ENCODE measurements around the gene GPX2. TPM values are rescaled to one million over a fixed set of nuclear protein-coding genes. Genes with fewer than 3 reads are reported as not detected.
A peak's percentile ranks its signal among the peaks of the same experiment; 100 is the strongest.

Gene GPX2
- total RNA-seq, 2 donors from 2014 or later, result 14.3 to 26.7 TPM

DNA sequence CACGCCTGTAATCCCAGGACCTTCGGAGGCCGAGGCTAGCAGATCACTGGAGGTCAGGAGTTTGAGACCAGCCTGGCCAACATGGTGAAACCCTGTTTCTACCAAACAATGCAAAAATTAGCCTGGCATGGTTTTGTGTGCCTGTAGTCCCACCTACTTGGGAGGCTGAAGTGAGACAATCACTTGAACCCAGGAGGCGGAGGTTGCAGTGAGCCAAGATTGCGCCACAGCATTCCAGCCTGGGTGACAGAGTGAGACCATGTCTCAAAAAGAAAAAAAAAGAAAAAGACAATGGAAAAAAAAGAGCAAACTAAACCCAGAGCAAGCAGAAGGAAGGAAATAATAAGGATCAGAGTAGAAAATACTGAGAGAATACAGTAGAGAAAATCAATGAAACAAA is 22.9 kb downstream of the GPX2 start:
- ATAC-seq, result no peak

DNA sequence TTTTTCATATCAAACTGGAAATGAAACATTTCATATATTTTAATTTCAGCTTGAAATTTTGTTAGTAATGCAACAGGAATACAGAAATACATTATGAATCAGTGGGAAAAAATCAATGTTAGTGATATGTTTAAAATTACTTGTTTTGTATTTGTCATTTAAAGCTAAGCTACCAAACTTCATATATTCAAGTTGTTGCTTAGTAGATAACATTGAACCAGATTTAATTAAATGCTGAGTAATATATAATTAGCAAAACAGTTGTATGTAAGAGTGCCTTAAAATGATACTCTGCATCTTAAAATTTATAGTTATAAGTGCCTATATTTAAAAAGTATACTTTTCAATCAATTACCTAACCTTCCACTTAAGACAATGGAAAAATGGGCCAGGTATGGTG is 23.3 kb downstream of the GPX2 start:
- TF ChIP-seq, protein P1, sequence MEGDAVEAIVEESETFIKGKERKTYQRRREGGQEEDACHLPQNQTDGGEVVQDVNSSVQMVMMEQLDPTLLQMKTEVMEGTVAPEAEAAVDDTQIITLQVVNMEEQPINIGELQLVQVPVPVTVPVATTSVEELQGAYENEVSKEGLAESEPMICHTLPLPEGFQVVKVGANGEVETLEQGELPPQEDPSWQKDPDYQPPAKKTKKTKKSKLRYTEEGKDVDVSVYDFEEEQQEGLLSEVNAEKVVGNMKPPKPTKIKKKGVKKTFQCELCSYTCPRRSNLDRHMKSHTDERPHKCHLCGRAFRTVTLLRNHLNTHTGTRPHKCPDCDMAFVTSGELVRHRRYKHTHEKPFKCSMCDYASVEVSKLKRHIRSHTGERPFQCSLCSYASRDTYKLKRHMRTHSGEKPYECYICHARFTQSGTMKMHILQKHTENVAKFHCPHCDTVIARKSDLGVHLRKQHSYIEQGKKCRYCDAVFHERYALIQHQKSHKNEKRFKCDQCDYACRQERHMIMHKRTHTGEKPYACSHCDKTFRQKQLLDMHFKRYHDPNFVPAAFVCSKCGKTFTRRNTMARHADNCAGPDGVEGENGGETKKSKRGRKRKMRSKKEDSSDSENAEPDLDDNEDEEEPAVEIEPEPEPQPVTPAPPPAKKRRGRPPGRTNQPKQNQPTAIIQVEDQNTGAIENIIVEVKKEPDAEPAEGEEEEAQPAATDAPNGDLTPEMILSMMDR (IDR thresholded peaks at IDR 0.05), result no peak
- no peak for TF ChIP-seq POLR2A (IDR thresholded peaks at IDR 0.05)
- Histone ChIP-seq H3K27ac (no peak overlapping the region), H3K9me3 (no peaks in the 10 kb centered on the region), H3K4me1 (peaks cover 19% of the 10 kb centered on the region), H3K27me3 (no peaks in the 10 kb centered on the region), H3K4me3 (no peak overlapping the region), H3K36me3 (replicated peaks in 1 of 2; ENCODE audit: insufficient read depth in 1 of 2, low read depth in 2 of 2) (no peaks in the 10 kb centered on the region)
- DNase-seq (no peak), ATAC-seq (no peak)
- intact Hi-C loops (cut with DNase I), result no loop called here

More for the DNA sequence above, 22.9 kb downstream of the GPX2 start:
- H3K9me3 ChIP-seq, result no peaks in the 10 kb centered on the region
- peaks cover 19% of the 10 kb centered on the region for H3K4me1 ChIP-seq
- TF ChIP-seq, protein P1 (IDR thresholded peaks at IDR 0.05), result no peak
- TF ChIP-seq POLR2A (IDR thresholded peaks at IDR 0.05), result no peak
- DNase-seq, result no peak
- intact Hi-C loops (cut with DNase I), result no loop called here
- no peak overlapping the region for H3K27ac ChIP-seq
- 89 to 92% methylated on average over 5 of the region's 5 CpGs for WGBS, 2 donors
- H3K4me3 ChIP-seq, result no peak overlapping the region
- H3K36me3 ChIP-seq (replicated peaks in 1 of 2; ENCODE audit: insufficient read depth in 1 of 2, low read depth in 2 of 2), result no peaks in the 10 kb centered on the region
- H3K27me3 ChIP-seq, result no peaks in the 10 kb centered on the region

DNA sequence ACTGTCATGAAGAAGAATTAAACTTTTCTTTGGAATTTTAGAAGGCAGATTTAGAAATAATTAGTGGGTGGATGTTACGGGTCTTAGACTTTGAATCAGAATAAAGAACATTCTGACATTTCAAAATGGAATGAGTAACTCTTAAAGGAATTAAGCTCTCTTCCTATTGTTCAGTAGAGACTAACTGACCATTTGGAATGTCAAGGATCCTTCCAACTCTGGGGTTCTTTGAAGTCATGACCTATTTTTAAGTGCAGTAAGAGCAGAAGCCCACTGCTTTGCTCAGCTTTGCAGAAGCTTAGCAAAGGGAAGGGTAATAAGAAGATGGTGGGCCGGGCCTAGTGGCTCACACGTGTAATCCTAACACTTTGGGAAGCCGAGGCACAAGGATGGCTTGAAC is 24.3 kb downstream of the GPX2 start:
- peaks cover 19% of the 10 kb centered on the region for H3K4me1 ChIP-seq
- WGBS, 2 donors, result 88 to 89% methylated on average over 4 of the region's 4 CpGs
- no peaks in the 10 kb centered on the region for H3K36me3 ChIP-seq (replicated peaks in 1 of 2; ENCODE audit: insufficient read depth in 1 of 2, low read depth in 2 of 2)
- H3K27ac ChIP-seq, result no peak overlapping the region
- ATAC-seq (no peak), DNase-seq (no peak)
- H3K4me3 ChIP-seq, result no peak overlapping the region
- no peaks in the 10 kb centered on the region for H3K9me3 ChIP-seq
- no peaks in the 10 kb centered on the region for H3K27me3 ChIP-seq
- intact Hi-C loops (cut with DNase I), result no loop called here
- TF ChIP-seq, protein P1 (IDR thresholded peaks at IDR 0.05), result no peak
- no peak for TF ChIP-seq POLR2A (IDR thresholded peaks at IDR 0.05)

DNA sequence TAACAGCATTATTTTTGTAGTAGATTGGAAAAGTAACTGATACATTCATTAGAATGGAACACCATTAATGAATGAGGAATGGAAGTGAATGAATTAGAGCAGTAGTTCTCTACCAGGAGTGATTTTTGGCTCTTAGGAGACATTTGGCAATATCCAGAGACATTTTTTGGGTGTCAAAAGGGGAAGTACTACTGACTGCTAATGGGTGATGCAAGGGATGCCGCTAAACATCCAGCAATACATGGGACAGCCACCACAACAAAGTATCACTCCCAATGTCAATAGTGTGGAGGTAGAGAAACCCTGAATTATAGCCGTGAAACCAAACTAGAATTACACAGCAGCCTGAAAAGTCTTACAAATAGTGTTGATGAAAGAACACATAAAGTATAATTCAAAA is 26.7 kb downstream of the GPX2 start:
- ATAC-seq (no peak), DNase-seq (no peak)
- H3K27ac ChIP-seq, result no peak overlapping the region
- H3K4me1 ChIP-seq, result peaks cover 19% of the 10 kb centered on the region
- no peaks in the 10 kb centered on the region for H3K27me3 ChIP-seq
- H3K36me3 ChIP-seq (replicated peaks in 1 of 2; ENCODE audit: insufficient read depth in 1 of 2, low read depth in 2 of 2), result no peaks in the 10 kb centered on the region
- WGBS, 2 donors, result 75 to 91% methylated on average over 2 of the region's 2 CpGs
- no peak overlapping the region for H3K4me3 ChIP-seq
- no peaks in the 10 kb centered on the region for H3K9me3 ChIP-seq
- intact Hi-C loops (cut with DNase I), result no loop called here
- no peak for TF ChIP-seq POLR2A (IDR thresholded peaks at IDR 0.05)
- TF ChIP-seq, protein P1 (IDR thresholded peaks at IDR 0.05), result no peak

DNA sequence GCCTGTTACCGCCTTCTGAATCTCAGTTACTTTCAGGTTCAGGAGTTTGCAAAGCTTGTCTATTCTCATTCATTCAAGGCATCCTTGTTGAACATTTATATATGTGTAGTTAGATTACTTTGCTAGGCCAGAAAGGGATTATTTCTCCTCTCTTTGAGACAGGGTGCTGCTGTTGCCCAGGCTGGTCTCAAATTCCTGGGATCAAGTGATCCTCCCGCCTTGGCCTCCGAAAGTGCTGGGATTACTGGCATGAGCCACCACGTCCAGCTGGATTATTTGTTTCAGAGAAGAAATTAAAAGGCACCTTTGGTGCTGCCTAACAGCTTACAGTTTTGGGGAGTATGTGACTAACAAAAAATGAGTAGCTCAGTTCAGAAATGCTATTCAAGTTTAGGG is 27.5 kb downstream of the GPX2 start:
- DNase-seq (no peak), ATAC-seq (no peak)
- no peaks in the 10 kb centered on the region for H3K9me3 ChIP-seq
- peak overlapping the region in 1 of 2 donors; percentile 82 for H3K4me3 ChIP-seq
- no peaks in the 10 kb centered on the region for H3K36me3 ChIP-seq (replicated peaks in 1 of 2; ENCODE audit: insufficient read depth in 1 of 2, low read depth in 2 of 2)
- peak overlapping the region in 3 of 4 donors; percentile 76 to 95 (median 93) for H3K27ac ChIP-seq
- WGBS, 2 donors, result 23 to 27% methylated on average over 4 of the region's 4 CpGs
- intact Hi-C loops (cut with DNase I), result no loop called here
- no peaks in the 10 kb centered on the region for H3K27me3 ChIP-seq
- TF ChIP-seq, protein P1 (IDR thresholded peaks at IDR 0.05), result no peak
- no peak for TF ChIP-seq POLR2A (IDR thresholded peaks at IDR 0.05)
- peaks cover 19% of the 10 kb centered on the region for H3K4me1 ChIP-seq
